Activated CD4-positive, alpha-beta T cell treated with anti-CD3 and anti-CD28 coated beads, Interleukin-2, amount 50 U/mL, for 1 hour (primary cell): ENCODE results near the gene SHROOM3.

ENCODE experiments used
- DNase-seq: peaks from one replicate; pipeline ENCODE4 v3.0.0-alpha.2; 2020

The SHROOM3 gene

DNA sequence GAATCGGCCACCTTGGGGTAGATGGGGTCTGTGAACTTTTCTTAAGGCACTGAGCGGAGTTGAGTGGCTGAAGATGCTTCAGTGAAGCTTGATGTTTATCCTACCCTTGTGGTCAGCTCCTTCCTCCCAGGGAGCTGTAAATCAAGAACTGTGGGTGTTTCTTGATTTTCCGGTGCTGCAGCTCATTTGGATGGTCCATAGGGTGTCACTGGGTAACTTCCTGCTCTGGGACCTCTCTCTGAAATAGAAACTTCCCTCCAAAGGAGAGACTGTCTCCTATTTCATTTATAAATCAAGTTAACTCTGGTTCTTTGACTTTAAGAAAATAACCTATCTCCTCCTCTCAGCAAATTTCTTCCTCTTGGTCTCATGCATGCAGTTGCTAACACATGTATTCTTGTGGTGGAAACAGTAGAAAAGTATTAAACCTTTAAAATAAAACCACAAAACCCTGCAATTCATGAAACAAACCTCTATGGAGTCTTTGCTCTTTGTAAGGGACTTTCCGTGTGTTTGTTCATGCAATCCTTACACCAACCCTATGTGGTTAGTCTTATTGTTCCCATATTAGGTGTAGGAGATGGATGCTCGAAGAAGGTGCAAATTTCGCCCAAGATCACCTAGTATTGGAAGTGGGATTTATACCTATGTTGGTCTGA lies 110.3 kb downstream of the SHROOM3 start:
- DNase-seq, result no peak

DNA sequence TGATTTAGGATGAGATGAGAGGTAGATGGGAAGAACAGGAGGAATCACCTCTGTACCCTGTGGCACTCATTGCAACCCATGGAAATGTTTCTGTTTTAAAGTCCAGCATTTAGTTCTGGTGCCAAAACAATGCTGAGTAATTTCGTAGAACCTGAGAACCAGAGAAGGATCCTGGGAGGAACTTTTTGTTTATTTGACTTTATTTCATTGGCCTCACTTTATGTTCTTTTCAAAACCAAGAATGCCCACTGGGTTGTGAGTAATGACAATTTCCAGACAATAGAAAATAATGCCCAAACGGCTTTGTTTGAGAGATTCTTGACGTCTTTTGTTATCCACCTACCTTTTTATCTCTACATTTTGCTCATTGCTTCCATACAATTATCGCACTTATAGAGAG lies 111.3 kb downstream of the SHROOM3 start:
- no peak for DNase-seq

DNA sequence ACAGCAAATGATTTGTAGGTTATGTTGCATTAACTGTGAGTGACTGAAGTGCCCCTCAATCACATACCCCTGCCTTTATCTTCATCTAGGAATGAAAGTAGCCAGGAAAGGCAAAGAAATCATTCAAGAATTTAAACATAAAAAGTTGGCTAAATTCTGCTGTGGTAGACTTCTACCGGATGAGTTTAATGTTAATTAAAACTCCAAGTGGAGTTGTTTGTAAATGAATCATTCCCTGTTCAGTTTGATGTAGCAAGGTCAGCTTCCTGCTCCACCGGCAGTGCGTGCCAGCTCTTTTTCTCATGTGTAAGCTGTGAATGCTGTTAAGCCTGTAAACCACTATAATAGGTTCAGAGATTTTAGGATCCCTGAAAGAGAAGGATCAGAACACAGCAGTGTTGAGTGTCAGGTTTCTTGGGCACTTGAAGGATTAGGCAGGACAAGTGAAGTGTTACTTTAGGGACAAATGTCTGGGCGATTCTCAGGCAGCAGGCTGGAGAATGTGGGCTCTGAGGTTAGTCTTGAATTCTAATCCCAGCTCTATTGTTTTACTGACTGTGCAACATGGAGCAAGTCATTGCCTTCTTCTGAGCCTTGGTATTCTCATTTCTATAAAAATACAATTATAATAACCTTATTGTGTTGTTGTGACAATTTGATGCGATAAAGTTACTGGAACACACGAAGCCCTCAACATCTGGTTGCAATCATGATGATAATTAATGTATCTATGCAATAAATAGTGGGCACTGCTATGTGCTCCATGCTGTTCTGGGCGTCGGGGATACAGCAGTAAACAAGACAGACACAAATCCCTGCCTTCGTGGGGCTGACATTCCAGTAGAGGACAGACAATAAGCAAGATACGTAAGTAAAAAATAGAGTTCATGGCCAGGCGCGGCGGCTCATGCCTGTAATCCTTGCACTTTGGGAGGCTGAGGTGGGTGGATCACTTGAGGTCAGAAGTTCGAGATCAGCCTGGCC lies 112.0 kb downstream of the SHROOM3 start:
- no peak for DNase-seq

DNA sequence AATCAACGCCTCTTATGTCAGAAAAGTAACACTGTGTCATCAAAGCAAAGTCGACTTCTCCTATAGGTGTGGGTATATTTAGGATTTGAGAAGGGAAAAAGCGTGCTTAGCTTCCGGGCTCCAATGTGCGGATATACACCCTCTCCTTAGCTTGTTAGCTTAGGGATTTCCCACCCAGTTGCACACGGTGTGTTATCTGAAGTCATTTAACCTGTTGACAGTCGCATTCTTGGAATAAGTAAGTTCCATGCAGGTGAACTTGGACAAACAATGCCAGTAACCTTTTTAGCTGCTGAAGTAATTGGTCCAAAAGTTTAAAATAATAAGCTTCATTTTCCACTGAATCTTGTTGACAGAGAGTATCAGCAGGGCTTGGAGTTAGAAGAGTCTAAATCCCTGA lies 113.7 kb downstream of the SHROOM3 start:
- no peak for DNase-seq

DNA sequence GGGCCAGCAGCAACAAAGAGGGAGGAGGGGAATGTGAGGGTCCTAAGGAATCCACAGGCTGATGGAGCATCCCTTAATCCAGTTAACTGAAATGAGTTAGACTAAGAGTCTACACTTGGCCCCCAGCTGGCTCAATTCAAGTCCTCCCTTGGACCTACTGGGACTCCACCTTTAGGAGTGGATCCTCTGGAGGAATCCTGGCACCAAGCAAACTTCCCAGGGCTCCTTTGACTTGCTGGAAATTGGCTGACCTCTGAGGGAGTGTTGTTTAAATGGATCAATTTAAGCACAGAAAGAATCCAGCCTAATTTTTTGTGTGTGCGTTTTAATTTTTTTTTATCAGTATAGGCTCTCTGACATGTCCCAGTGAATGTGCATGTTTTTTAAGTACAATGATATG lies 114.7 kb downstream of the SHROOM3 start:
- no peak for DNase-seq

DNA sequence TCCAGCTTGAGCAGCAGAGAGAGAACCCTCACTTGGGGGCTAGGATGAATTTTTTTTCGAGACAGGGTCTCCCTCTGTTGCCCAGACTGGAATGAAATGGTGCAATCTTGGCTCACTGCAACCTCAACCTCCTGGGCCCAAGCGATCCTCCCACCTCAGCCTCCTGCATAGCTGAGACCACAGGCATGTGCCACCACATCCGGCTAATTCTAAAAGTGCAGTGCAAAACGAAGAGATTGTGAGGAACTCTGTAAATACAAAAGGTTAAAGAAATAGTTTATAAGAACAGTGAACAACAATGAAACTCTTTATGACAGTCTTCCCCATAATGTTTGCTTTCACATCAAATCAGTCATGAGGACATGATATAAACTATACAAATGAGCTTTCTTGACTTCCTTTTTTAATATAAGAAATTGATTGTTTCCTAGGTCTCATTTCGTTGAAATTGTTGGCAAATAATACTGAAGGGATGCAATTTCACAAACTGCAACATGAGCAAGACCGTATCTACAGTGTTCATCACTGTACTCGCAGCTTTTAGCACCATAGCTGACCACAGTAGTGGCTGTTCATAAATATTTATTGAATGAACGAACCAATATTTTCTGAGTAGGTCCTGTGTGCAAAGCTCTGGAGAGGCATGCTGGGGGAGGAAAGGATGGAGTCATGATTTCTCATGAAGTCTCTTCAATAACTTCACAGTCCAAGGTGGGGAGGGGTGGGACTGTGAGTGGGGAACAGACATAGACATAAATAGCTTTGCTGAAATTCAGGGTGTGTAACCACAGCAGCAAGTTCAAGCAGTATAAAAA lies 116.1 kb downstream of the SHROOM3 start:
- DNase-seq, result no peak

DNA sequence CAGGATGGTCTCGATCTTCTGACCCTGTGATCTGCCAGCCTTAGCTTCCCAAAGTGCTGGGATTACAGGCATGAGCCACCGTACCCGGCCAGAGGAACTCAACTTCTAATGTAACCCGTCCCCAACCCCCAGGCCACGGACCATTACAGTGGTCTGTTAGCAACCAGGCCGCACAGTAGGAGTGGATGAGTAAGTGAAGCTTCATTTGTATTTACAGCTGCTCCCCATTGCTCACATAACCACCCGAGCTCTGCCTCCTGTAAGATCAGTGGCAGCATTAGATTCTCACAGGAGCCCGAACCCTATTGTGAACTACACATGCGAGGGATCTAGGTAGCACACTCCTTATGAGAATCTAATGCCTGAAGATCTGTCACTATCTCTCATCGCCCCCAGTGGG lies 119.6 kb downstream of the SHROOM3 start:
- DNase-seq, result no peak

DNA sequence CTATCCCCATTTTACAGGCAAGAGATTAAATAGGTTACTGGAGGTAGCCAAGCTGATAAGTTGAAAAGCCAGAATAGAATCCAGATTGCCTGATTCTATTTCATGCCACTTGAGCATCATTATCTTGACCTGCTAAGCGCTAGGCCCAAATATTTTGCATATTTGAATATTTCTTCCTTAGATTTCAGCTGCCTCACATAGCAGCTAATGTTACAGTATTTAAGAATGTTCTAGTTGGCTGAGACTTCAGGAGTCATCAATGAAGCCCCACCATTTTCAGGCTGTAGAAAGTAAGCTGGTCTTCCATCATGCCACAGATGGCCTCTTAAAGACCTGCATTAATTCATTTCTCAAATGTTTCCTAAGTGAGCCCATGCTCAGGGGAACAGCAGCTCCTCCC lies 121.4 kb downstream of the SHROOM3 start:
- DNase-seq, result no peak

DNA sequence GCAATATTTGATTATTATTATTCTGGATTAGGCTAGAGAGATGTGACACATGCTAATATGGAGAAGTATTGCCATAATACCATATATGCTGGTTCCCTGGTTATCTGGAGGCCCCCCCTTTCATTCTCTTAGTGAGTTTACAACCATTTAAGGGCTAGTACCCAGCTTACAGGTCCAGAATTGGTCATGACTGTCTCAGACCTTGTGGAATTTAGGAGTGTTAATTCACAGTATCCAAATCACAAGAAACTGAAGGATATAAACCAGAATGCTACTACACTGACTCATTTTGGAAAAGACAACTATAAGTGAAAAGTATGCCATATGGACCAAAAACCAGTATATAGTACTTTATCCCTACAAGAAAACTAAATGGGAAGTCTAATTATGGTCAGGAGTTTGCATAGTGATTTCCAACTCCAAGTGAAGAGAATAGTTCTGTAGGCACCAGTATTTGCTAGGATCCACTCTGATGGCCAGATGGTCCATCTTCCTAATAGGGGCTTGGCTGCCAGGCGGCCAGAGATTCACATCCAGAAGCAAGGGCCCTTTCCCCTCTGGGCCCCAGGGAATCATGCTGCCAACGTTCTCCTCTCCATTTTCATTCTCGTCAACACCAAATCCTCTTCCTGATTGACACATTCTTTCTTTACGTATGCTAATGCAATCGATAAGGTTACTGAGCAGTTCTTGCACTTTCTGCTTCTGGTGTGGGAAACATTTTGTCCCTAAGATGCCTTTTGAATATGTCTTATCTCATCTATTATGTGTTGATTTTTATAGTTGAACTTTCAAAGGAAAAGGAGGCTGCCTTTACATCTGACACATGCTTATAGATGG lies 123.6 kb downstream of the SHROOM3 start:
- DNase-seq, result no peak

DNA sequence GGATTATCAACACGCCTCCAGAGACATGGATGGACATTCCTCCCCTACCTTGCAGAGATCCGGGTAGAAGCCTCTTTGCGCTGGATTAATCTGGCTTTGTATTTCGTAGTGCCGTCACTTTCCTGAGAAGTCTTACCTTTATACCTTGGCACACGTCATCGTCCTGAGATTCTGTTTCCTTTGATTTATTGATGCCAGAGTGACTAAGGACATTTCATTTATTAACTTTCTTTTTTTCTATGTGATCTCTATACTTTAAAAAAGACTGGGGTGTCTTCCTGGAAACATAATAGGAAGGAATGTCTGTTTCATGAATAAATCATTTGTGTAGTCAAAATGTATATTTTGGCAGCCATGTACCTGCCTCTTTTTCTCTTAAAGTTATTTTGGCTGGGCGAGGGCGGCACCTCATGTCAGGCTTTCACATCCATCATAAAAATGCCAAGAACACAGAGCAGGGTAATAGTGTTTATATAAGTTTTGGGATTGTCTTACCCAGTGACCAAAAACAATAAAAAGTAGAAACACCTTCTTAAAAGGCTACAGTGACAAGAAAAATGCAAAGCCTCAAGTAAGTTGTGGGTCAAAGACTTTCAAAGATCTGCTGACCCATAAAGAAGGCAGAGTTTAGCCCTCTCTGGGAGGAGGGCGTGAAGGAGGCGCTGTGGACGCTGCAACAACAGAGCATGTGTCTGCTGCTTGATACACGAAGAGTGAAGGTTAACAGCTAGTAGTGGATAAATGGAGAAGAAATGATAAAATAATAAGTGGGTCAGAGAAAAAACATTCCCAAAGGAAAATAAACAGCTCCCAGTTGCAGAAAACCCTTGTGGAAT lies 124.4 kb downstream of the SHROOM3 start:
- DNase-seq, result no peak

DNA sequence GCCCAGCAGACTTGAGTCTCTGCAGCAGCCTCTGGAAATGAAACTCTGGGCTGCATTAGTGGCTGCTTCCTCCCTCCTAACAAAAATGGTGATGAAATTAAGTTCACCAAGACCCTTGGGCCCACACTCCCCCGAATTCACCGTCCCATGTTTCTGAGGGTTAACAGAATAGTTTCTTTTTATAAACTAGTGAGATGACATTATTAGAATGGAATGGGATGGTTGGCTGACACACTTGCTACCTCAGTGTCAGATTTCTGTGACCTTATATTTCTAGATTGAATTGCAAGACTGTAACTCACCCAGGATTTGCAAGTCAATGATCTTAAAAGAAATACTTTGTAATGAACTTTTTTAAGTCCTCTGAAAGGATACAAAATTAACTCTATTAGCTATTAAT lies 127.1 kb downstream of the SHROOM3 start:
- no peak for DNase-seq

DNA sequence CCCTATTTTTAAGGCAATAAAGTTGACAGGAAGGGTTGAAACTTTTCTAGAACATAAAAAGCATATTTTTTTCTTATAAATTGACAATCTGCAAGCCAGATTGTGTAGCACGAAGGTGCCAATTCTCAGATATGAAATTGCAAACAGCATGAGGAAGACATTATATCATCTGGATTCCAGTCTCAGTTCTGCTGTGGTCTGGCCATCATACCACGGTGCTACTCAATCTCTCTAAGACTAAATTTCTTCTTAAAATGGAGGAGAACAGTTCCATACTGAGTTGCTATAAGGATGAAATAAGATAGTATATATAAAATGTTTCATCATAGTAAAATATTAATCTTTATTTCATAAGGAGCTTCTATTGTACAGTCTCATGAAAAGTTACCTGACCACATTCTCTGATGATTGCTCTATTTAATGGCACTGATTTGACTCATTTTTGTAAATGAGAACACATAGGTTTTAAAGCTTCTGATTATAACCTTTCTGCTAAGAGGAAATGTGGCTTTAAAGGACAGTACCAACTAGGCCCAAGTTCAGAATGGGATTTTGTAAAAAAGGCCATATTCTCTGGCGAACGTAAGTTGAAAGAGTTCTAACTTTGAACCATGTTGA lies 127.9 kb downstream of the SHROOM3 start:
- DNase-seq, result no peak

DNA sequence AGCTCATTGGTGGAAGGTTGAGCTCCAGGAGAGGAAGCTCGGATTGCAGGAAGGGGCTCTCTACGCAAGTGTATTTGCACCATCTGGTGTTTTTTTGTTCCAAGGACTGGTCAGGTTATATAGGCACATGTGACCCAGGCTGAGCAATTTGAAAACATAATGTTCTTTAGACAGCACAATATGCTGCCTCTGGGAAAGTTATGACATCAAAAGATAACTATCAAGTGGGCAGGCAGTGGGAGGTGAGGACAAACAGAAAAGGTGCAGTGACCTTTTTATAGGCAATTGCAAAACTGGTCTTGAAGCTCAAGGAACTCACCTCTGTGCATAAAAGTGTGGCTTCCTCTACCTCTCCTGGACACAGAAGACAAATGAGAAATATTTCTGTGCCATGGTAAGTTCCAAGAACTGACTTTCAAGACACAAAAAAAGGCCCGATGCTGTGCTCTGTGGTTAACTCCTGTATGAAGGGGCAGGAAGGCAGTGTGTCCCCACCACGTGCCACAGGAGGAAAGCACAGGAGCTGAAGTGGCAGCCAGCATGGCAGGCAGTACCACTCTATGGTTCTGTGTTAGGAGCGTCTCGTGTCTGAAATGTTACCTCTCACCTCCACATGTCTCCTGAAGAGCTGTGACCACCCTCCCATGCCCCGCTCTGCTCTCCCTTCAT lies 128.6 kb downstream of the SHROOM3 start:
- DNase-seq, result no peak

DNA sequence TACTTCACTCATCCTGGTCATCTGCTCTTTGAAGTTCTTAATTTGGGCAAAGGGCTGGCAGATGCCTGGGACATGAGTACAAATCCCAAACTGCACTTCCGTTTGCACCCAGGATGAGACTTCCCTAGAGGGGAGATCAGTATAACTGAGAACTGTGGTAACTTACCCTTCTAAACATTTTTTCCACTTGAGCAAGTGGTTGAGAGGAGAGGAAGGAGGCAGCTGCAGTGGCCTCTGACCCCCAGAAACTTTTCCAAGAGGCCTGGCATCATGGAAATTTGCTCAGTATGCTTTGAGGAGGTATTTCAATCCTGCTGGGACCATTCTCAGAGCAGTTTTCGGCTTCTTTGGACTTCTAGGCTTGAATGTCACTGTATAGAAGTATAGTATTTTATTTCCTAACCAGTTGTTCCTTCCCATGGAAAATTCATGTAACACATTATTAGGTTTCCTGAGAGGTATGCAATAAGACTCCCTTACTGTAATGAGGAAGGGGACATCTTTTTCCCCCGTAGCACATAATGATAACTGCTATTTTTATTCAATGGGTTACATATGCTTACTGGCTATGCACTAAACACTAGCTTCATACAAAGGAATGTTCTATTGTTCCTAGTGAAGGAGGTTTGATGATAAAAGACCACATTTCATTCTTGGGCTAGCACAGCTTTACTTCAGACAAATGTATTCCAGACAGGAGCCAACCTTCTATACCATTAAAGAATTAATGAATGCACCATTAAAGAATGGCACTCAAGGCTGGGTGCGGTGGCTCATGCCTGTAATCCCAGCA lies 129.3 kb downstream of the SHROOM3 start:
- no peak for DNase-seq

DNA sequence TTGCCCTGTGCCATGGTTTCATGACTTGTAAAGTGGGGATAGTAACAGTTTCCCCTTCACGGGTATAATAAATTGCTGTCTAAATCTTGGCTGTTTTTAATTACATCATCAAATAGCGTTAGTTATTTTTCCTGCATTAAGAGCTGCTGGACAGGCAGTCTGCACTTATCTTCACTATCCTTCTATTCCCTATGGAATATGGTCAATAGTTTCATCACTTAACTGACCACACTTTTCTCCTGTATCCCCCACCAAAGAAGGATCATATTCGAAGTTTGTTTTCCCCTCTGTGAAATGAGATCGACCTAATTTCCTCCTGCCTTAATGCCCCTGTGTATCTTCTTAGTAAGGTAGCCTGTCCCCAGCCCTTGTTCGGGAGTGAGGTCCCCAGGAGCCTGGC lies 133.2 kb downstream of the SHROOM3 start:
- no peak for DNase-seq

DNA sequence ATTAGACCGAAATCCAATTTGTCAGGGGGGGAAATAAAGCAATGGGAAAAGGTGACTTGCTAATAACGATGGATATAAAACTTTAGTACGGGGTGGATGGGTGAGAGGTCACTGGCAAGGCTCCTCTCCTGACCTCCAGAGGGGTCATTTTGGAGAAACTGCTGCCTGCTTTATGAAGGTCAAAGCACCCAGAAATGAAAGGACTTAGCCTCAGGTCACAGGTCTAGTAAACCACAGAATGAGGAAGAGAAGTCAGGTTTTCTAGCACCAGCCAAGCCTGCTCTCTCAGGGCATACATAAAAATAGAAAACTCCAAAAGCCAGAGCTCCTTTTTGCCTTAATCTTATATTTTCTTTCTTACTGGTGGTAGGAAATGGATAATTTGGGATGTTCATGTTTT lies 134.2 kb downstream of the SHROOM3 start:
- DNase-seq, result no peak

DNA sequence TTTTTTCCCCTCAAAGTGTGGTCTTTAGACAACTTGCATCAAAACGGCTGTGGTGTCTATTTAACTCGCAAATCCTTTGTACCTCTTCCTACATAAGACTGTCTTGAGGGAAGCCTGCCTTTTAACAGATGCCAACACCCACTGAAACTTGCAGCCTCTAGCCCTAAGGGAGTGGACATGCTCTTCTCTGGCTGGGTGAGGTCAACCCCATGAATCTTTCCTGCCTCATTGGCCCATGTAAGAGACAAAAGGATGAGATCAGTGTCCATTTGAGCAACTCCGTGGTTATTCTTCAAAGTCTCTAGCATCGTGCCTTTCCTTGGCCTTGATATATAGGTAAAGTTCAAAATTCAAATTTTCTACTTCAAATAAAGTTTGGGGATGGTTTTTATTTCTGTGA lies 134.7 kb downstream of the SHROOM3 start:
- DNase-seq, result no peak

DNA sequence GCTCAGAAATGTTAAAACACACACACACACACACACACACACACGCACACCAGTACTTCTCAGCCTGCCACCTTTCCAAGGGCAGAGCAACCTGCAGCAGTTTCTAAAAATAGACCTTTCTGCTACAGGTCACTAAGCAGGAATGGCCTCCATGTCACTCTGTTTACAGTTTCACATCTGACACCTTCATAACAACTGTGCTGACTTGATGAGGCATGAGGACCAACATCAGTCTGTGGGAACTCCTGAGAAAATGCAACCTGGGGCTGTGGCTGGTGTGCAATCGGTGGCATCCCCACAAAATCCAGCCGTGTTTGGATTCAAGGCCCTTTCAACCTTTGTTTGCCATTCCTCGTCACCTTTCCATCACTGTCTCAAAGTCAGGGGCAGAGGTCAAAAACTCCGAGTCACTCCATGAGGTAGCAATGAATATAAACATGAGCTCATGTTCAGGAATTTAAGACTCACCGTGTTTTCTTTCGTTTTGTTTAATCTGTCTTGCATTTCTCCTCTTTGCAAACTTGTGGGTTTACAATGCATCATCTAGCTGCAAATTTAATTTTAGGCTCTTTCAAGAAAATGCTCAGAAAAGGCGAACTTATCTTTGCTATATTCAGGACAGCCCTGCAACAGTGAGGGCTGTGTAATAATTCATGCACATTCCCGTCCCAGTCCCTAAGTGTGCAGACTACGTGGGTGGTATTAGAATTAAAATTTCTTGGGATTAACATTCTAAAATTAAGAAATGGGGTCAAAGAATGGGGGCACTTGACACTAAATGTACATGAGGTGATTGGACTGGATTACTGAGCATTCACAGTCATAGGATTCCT lies 135.3 kb downstream of the SHROOM3 start:
- no peak for DNase-seq

DNA sequence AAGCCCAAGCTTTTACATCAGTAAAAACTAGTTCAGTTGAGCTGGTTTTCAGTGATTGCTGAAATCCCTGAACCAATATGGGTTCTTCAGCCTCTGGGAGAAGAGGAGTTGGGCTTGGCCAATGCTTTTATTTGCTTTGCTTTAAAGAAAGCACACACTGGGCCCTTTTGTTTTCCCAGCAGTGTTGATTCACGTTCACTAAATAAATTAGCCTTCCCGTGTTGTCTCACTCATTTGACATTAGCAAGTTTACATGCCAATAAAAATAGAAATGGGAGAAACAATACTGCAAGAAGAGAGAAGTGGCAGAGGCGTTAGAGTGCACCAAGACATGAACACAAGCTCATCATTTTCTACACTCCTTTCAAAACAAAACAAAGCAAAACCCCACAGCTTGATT lies 136.2 kb downstream of the SHROOM3 start:
- DNase-seq, result no peak
